Heart right ventricle (tissue), 16 donors: ENCODE measurements around the gene DAGLA. TPM values are rescaled to one million over a fixed set of nuclear protein-coding genes. Genes with fewer than 3 reads are reported as not detected.

Source experiments
- ATAC-seq, 8 donors: fragments of 200-7000 bp; cut with Tn5 transposase; one replicate each; pipeline ENCODE4 v1.9.1; 2020; ENCODE audit warnings: mild to moderate bottlenecking in 8 of 8, moderate library complexity in 8 of 8, moderate number of reproducible peaks in 1 of 8
- DNase-seq, 2 donors: peaks; one replicate each; pipeline ENCODE4 v3.0.0-alpha.2; 2020
- H3K27ac ChIP-seq, 10 donors: fragments of 200-600 bp; sonication (generic) in 2 of 10; one replicate each; pipeline versions ENCODE4 v1.5.0 to v1.8.0; 2020 to 2022; ENCODE audit warnings: mild to moderate bottlenecking in 3 of 10
- H3K27me3 ChIP-seq, 7 donors: fragments of 200-600 bp; one replicate each; pipeline ENCODE4 v1.8.0; 2021 to 2022; ENCODE audit warnings: mild to moderate bottlenecking in 2 of 7
- H3K36me3 ChIP-seq, 9 donors: fragments of 200-600 bp; sonication (generic) in 1 of 9; one replicate each; pipeline versions ENCODE4 v1.5.0 to v1.8.0; 2020 to 2022; ENCODE audit warnings: mild to moderate bottlenecking in 2 of 9
- H3K4me1 ChIP-seq, 9 donors: fragments of 200-600 bp; sonication (generic) in 1 of 9; one replicate each; pipeline versions ENCODE4 v1.5.0 to v1.8.0; 2020 to 2022; ENCODE audit warnings: mild to moderate bottlenecking in 4 of 9
- H3K4me3 ChIP-seq, 10 donors: fragments of 200-600 bp; sonication (generic) in 2 of 10; one replicate each; pipeline versions ENCODE4 v1.5.0 to v1.8.0; 2020 to 2022; ENCODE audit warnings: mild to moderate bottlenecking in 7 of 10, moderate library complexity in 2 of 10
- H3K9me3 ChIP-seq, 11 donors: fragments of 200-600 bp in 10 of 11; sonication (generic) in 2 of 11; one replicate each; pipeline versions ENCODE4 v1.5.0 to v1.8.0; 2013 to 2022; ENCODE audit warnings: mild to moderate bottlenecking in 2 of 11, control low read depth in 1 of 11, moderate library complexity in 1 of 11
- CTCF ChIP-seq, 9 donors: fragments of 200-600 bp; sonication (generic) in 2 of 9; IDR thresholded peaks; one replicate each; pipeline versions ENCODE4 v1.5.0 to v1.8.0; 2021 to 2022; ENCODE audit warnings: antibody characterized with exemption in 9 of 9, mild to moderate bottlenecking in 5 of 9, moderate library complexity in 1 of 9
- WGBS, 2 donors: extraction: QIAGEN DNeasy Blood & Tissue Kit; methylation state at CpG; one replicate each; pipeline ENCODE4 v1.1.7; 2013; ENCODE audit warnings: inconsistent platforms in 1 of 2; 5-methylcytosine and 5-hydroxymethylcytosine counted together
- intact Hi-C, 10 donors: fragments of 100-400 bp; cut with DNase I; formaldehyde crosslinking; loops; one replicate each; pipeline versions ENCODE4 v1.11.1 to v1.14.2; 2022
- polyA plus RNA-seq, 2 donors: library from polyadenylated mRNA; stranded (reverse); fragments of 200-250 nt; gene quantifications; one replicate each; pipeline ENCODE4 v1.2.3, GENCODE V29; 2013
- total RNA-seq, 10 donors: library from RNA; stranded (reverse); fragmentation: NEBNext Ultra II Directional in 3 of 10; extraction: Animal tissue kit (Norgen Biotek cat#: 25700) in 3 of 10; gene quantifications; one replicate each; pipeline versions ENCODE4 v1.2.1 to v1.2.4, GENCODE V29; 2021 to 2023
- donor health status: Arrhythmogenic right ventricular cardiomyopathy.
- donor health status: ischemic (EF 13 %, LVEDD 7.1; RV severe dilation, severe dysfunction).
- donor health status: healthy with polysubstance abuse.
- donor health status: DM: no; HTN: yes; CAD: no.
- donor health status: DM: no; HTN: no; CAD: no.
- donor health status: ischemic (EF 25% LVEDD 6.9; RV normal size, moderate dysfunction).
- donor health status: ischemic (EF 25% LVEDD 5.7; RV mildly dilated, moderate dysfunction).
- donor health status: healthy.
- donor health status: DM: yes; HTN: yes; CAD: no.
- donor health status: Ischemic cardiomyopathy.
- donor health status: ischemic (EF 35%, LVEDD 5.7; RV mildly dilated, moderate dysfunction).
- donor health status: nonischemic (EF 11% LVEDD 7.7; RV severe dilation, severe dysfunction).
- donor health status: DM: yes; HTN: yes; CAD: no.
- donor health status: PGD.
- donor health status: ischemic (EF 29% LVEDD 5.4; RV normal size, mild dysfunction).
- donor health status: nonischemic (EF 23%, LVEDD 6.1; RV moderate dilation, normal function).

DAGLA gene
- total and polyA plus RNA-seq, 12 donors, result 1.5 to 5.0 (median 3.2) TPM

GRCh38 chr11:61779666-61780525, 99.7 kb downstream of the DAGLA start:
- H3K4me3 ChIP-seq, result no peak overlapping the region
- 87 to 92% methylated on average over 13 to 14 of the region's 14 CpGs for WGBS, 2 donors
- DNase-seq (no peak), ATAC-seq (no peak)
- H3K4me1 ChIP-seq, result peaks cover 0 to 13% (median 6%) of the 10 kb centered on the region in 9 donors
- no peaks in the 10 kb centered on the region for H3K9me3 ChIP-seq
- intact Hi-C loops, result no loop called here
- no peak for TF ChIP-seq CTCF (IDR thresholded peaks at IDR 0.05)
- H3K36me3 ChIP-seq, result peaks cover 0 to 18% (median 0%) of the 10 kb centered on the region in 9 donors
- H3K27me3 ChIP-seq, result peaks cover 0 to 13% (median 0%) of the 10 kb centered on the region in 7 donors
- no peak overlapping the region for H3K27ac ChIP-seq

- Histone ChIP-seq H3K27ac (no peak overlapping the region), H3K27me3 (peaks cover 0 to 13% (median 0%) of the 10 kb centered on the region in 7 donors), H3K9me3 (no peaks in the 10 kb centered on the region), H3K36me3 (peaks cover 0 to 25% (median 0%) of the 10 kb centered on the region in 9 donors), H3K4me1 (peaks cover 0 to 13% (median 6%) of the 10 kb centered on the region in 9 donors), H3K4me3 (no peak overlapping the region)
- WGBS, 2 donors, result 75% methylated on average over 9 of the region's 9 CpGs
- DNase-seq, result peak in 1 of 2 donors; percentile 10
- no peak for ATAC-seq
- intact Hi-C loops, result no loop called here
- no peak for TF ChIP-seq CTCF (IDR thresholded peaks at IDR 0.05)
These were observed 100.5 kb downstream of the DAGLA start for GRCh38 chr11:61780581-61781162.

- 79% methylated on average over 5 of the region's 5 CpGs for WGBS, 2 donors
- DNase-seq, result peak in 1 of 2 donors; percentile 9
- H3K27ac ChIP-seq, result no peak overlapping the region
- H3K36me3 ChIP-seq, result peaks cover 0 to 35% (median 2%) of the 10 kb centered on the region in 9 donors
- peaks cover 0 to 13% (median 0%) of the 10 kb centered on the region in 7 donors for H3K27me3 ChIP-seq
- ATAC-seq, result no peak
- no peak overlapping the region for H3K4me3 ChIP-seq
- TF ChIP-seq CTCF (IDR thresholded peaks at IDR 0.05), result no peak
- intact Hi-C loops, result no loop called here
- peaks cover 0 to 13% (median 6%) of the 10 kb centered on the region in 9 donors for H3K4me1 ChIP-seq
- H3K9me3 ChIP-seq, result no peaks in the 10 kb centered on the region
These were observed 101.4 kb downstream of the DAGLA start for GRCh38 chr11:61781585-61781984.

- H3K27ac ChIP-seq, result no peak overlapping the region
- H3K9me3 ChIP-seq, result no peaks in the 10 kb centered on the region
- DNase-seq, result no peak
- peaks cover 0 to 8% (median 0%) of the 10 kb centered on the region in 7 donors for H3K27me3 ChIP-seq
- intact Hi-C loops, result no loop called here
- 86 to 94% methylated on average over 3 of the region's 3 CpGs for WGBS, 2 donors
- H3K36me3 ChIP-seq, result peaks cover 0 to 42% (median 9%) of the 10 kb centered on the region in 9 donors
- no peak overlapping the region for H3K4me3 ChIP-seq
- H3K4me1 ChIP-seq, result peaks cover 0 to 7% (median 5%) of the 10 kb centered on the region in 9 donors
- no peak for TF ChIP-seq CTCF (IDR thresholded peaks at IDR 0.05)
- ATAC-seq, result no peak
These were observed 102.1 kb downstream of the DAGLA start for GRCh38 chr11:61782299-61782698.
